ENCODE measurements around the gene RABL2B.

Gene RABL2B

GRCh38 chr22:50723991-50724390, 59.4 kb downstream of the RABL2B start:
- Histone ChIP-seq H3K4me1 (peaks cover 5% of the 10 kb centered on the region), H3K27me3 (ENCODE audit: low read depth) (no peaks in the 10 kb centered on the region), H3K4me3 (no peak overlapping the region), H3K9me3 (no peaks in the 10 kb centered on the region), H3K36me3 (replicated peaks) (no peaks in the 10 kb centered on the region)
- peak in 1 of 2 experiments; percentile 15 for DNase-seq (ENCODE audit: low spot score in 2 of 2)
- in situ Hi-C loops (cut with MboI; ENCODE audit: low sequenced_read_pairs) = no loop called here

GRCh38 chr22:50722716-50723428, 60.6 kb downstream of the RABL2B start:
- H3K9me3 ChIP-seq = no peaks in the 10 kb centered on the region
- no peaks in the 10 kb centered on the region for H3K27me3 ChIP-seq (ENCODE audit: low read depth)
- H3K4me3 ChIP-seq = no peak overlapping the region
- peaks cover 5% of the 10 kb centered on the region for H3K4me1 ChIP-seq
- in situ Hi-C loops (cut with MboI; ENCODE audit: low sequenced_read_pairs) = no loop called here
- no peaks in the 10 kb centered on the region for H3K36me3 ChIP-seq (replicated peaks)
- DNase-seq (ENCODE audit: low spot score in 2 of 2) = no peak

- in situ Hi-C loops (cut with MboI; ENCODE audit: low sequenced_read_pairs) = no loop called here
- H3K4me3 ChIP-seq = no peak overlapping the region
- no peaks in the 10 kb centered on the region for H3K27me3 ChIP-seq (ENCODE audit: low read depth)
- H3K36me3 ChIP-seq (replicated peaks) = no peaks in the 10 kb centered on the region
- peaks cover 5% of the 10 kb centered on the region for H3K4me1 ChIP-seq
- no peak for DNase-seq (ENCODE audit: low spot score in 2 of 2)
- H3K9me3 ChIP-seq = no peaks in the 10 kb centered on the region
These were observed 61.3 kb downstream of the RABL2B start for GRCh38 chr22:50722048-50722701.

- Histone ChIP-seq H3K4me1 (peaks cover 5% of the 10 kb centered on the region), H3K36me3 (replicated peaks) (no peaks in the 10 kb centered on the region), H3K9me3 (no peaks in the 10 kb centered on the region), H3K27me3 (ENCODE audit: low read depth) (no peaks in the 10 kb centered on the region), H3K4me3 (no peak overlapping the region)
- no peak for DNase-seq (ENCODE audit: low spot score in 2 of 2)
- in situ Hi-C loops (cut with MboI; ENCODE audit: low sequenced_read_pairs) = no loop called here
These were observed 62.1 kb downstream of the RABL2B start for GRCh38 chr22:50721257-50721844.

- Histone ChIP-seq H3K4me1 (peaks cover 5% of the 10 kb centered on the region), H3K4me3 (no peak overlapping the region), H3K36me3 (replicated peaks) (no peaks in the 10 kb centered on the region), H3K9me3 (no peaks in the 10 kb centered on the region), H3K27me3 (ENCODE audit: low read depth) (no peaks in the 10 kb centered on the region)
- in situ Hi-C loops (cut with MboI; ENCODE audit: low sequenced_read_pairs) = no loop called here
- DNase-seq (ENCODE audit: low spot score in 2 of 2) = no peak
These were observed 62.9 kb downstream of the RABL2B start for GRCh38 chr22:50720301-50721256.

GRCh38 chr22:50719814-50720300, 63.6 kb downstream of the RABL2B start:
- Histone ChIP-seq H3K9me3 (no peaks in the 10 kb centered on the region), H3K4me3 (no peak overlapping the region), H3K4me1 (peaks cover 5% of the 10 kb centered on the region), H3K36me3 (replicated peaks) (no peaks in the 10 kb centered on the region), H3K27me3 (ENCODE audit: low read depth) (no peaks in the 10 kb centered on the region)
- DNase-seq (ENCODE audit: low spot score in 2 of 2) = no peak
- in situ Hi-C loops (cut with MboI; ENCODE audit: low sequenced_read_pairs) = no loop called here

GRCh38 chr22:50718352-50718709, 65.1 kb downstream of the RABL2B start:
- Histone ChIP-seq H3K4me1 (no peaks in the 10 kb centered on the region), H3K36me3 (replicated peaks) (no peaks in the 10 kb centered on the region), H3K27me3 (ENCODE audit: low read depth) (no peaks in the 10 kb centered on the region), H3K9me3 (no peaks in the 10 kb centered on the region), H3K4me3 (no peak overlapping the region)
- in situ Hi-C loops (cut with MboI; ENCODE audit: low sequenced_read_pairs) = no loop called here
- DNase-seq (ENCODE audit: low spot score in 2 of 2) = no peak

- H3K9me3 ChIP-seq = no peaks in the 10 kb centered on the region
- no peak for DNase-seq (ENCODE audit: low spot score in 2 of 2)
- H3K36me3 ChIP-seq (replicated peaks) = no peaks in the 10 kb centered on the region
- H3K4me3 ChIP-seq = no peak overlapping the region
- H3K4me1 ChIP-seq = no peaks in the 10 kb centered on the region
- in situ Hi-C loops (cut with MboI; ENCODE audit: low sequenced_read_pairs) = no loop called here
- H3K27me3 ChIP-seq (ENCODE audit: low read depth) = no peaks in the 10 kb centered on the region
These were observed 65.6 kb downstream of the RABL2B start for GRCh38 chr22:50717709-50718351.

Data from HAP-1 (cell line).